Motor neuron (in vitro differentiated cells): Measurements from ENCODE around the gene RASSF5. TPM values are rescaled to one million over a fixed set of nuclear protein-coding genes. Genes with fewer than 3 reads are reported as not detected.

ENCODE experiments used
- ATAC-seq, 8 experiments: fragments of 200-7000 bp; cut with Tn5 transposase; replicated peaks in 6 of 8; 2 replicates each; pipeline ENCODE4 v1.8.0; 2021; ENCODE audit warnings: mild to moderate bottlenecking in 8 of 8, moderate library complexity in 8 of 8
- H3K27ac ChIP-seq, 2 donors: fragments of 250-450 bp; sonication (Bioruptor Pico); 2 replicates each; pipeline ENCODE4 v1.9.0; 2021; ENCODE audit warnings: antibody characterized with exemption in 2 of 2, mild to moderate bottlenecking in 2 of 2, moderate library complexity in 1 of 2
- H3K4me1 ChIP-seq, 2 donors: fragments of 250-450 bp; sonication (Bioruptor Pico); replicated peaks in 1 of 2; 2 replicates each; pipeline ENCODE4 v1.6.1; 2021; ENCODE audit warnings: antibody characterized with exemption in 2 of 2, mild to moderate bottlenecking in 2 of 2, moderate library complexity in 1 of 2
- H3K4me3 ChIP-seq, 5 donors: fragments of 250-450 bp; sonication (Bioruptor Pico); 2 replicates each; pipeline ENCODE4 v1.9.0; 2021; ENCODE audit warnings: antibody characterized with exemption in 5 of 5, mild to moderate bottlenecking in 5 of 5, moderate library complexity in 4 of 5
- WGBS, 10 experiments: fragments of 450-650 bp; shearing (Covaris generic); methylation state at CpG; one replicate each; pipeline ENCODE4 v1.0.0; 2022; 5-methylcytosine and 5-hydroxymethylcytosine counted together
- in situ Hi-C, 9 experiments: fragments of 400-800 bp; cut with MboI; loops; one replicate each; pipeline ENCODE4 v1.15.0; 2021; ENCODE audit warnings: low sequenced_read_pairs in 9 of 9, low pct_unique_long_range_greater_than_20kb in 2 of 9; ENCODE audit not compliant: unreplicated experiment in 9 of 9
- total RNA-seq, 8 experiments: library from RNA; unstranded; fragments of 300-600 nt; gene quantifications; 2 replicates each; pipeline versions ENCODE4 v1.2.3 to v1.2.4, GENCODE V29; 2022

RASSF5 gene
- total RNA-seq, 8 experiments from 2014 or later, result 0.81 to 7.6 (median 5.5) TPM

DNA sequence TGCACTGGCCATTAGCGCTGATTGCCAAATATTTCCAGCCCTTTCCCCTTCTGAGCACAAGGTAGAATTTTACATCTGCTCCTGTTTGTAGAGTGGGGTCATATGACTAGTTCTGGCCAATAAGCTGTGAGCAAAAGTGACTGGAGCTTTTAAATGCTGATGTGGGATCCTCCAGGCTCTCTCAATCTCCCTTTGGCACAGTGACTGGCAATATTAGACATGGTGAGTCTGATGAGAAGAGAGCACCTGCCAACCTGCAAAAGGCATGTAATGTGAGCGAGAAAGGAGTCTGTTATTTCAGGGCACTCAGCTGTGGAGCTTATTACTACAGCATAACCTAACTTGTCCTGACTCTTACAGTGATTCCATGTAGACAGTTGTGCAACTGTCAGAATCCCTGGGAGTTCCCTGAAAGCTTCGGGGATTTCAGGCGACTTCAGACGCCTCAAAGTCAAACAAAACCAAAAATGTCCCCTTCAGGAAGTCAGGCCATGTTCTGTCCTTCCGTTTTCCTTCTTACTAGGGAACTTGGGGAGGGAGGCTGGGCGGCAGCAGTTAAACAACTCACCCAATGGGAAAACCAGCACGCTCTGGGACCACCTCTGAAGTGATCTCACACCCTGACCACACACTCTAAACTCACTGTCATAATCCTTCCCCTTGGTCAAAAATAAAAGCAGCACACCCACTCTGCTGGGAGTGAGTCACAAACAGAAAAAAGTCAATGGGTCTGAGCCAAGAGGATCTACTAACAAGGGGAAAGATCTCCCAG is 3.6 kb upstream of the RASSF5 start:
- peak in 4 of 8 experiments; percentile 17 to 76 (median 51) for ATAC-seq
- no peak overlapping the region for H3K27ac ChIP-seq
- in situ Hi-C loops, result no loop called here
- no peak overlapping the region for H3K4me3 ChIP-seq
- peaks cover 3 to 6% of the 10 kb centered on the region in 2 donors for H3K4me1 ChIP-seq
- 0 to 100% (median 71%) methylated on average over 1 to 8 of the region's 8 CpGs for WGBS, 10 experiments

DNA sequence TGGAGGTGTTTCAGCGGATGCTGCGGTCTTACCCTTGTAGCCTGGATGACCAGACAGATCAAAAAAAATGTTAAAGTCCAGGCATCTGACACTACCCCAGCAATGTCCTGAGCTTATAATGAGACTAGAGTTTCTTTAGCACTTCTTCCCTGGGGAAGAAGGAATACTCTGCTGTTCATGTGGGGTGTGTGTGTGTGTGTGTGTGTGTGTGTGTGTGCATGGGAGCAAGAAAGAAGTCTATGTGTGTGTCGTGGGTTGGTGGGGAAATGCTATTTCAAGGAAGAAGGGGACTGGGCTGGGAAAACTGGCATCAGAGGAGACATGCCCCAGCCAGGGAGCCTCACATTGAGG is 3.0 kb upstream of the RASSF5 start:
- Histone ChIP-seq H3K4me1 (peaks cover 7 to 10% of the 10 kb centered on the region in 2 donors), H3K4me3 (no peak overlapping the region), H3K27ac (no peak overlapping the region)
- in situ Hi-C loops, result no loop called here
- WGBS, 10 experiments, result 0 to 100% (median 72%) methylated on average over 1 to 3 of the region's 3 CpGs; no CpG with 5 or more reads in 3 of the 10 experiments
- ATAC-seq, result no peak

DNA sequence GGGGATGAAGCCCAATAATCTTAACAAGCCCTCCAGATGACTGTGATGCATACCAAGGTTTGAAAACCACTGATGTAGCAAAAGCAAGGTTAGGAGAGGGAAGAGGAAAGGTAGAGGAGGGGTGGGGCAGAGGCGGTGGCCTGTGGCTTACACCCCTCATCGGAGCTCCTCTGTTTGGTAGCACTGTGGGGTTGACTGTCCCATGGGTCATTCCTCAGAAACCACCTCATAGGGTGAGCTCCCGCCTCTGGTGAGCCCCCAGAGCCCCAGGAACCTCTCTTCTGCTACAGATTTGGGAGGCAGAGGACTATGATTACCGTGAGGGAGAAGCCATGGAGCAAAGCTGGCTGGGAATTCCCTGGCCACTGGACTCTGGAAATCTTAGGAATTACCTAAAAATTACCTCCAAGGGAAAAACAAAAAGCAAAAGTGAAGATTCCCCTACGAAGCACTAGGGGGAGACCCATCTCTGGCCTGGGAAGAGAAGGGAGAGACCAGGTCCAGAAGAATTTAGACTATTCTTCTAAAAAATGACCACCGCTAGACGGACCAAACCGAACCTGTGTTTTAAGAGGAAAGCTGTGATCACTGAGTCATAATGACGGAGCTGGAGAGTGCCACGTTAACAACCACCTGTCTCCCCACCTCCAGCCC is 1.5 kb upstream of the RASSF5 start:
- Histone ChIP-seq H3K4me3 (no peak overlapping the region), H3K4me1 (peaks cover 7 to 11% of the 10 kb centered on the region in 2 donors), H3K27ac (no peak overlapping the region)
- in situ Hi-C loops, result no loop called here
- no peak for ATAC-seq
- WGBS, 10 experiments, result 32 to 100% (median 43%) methylated on average over 1 to 10 of the region's 10 CpGs

DNA sequence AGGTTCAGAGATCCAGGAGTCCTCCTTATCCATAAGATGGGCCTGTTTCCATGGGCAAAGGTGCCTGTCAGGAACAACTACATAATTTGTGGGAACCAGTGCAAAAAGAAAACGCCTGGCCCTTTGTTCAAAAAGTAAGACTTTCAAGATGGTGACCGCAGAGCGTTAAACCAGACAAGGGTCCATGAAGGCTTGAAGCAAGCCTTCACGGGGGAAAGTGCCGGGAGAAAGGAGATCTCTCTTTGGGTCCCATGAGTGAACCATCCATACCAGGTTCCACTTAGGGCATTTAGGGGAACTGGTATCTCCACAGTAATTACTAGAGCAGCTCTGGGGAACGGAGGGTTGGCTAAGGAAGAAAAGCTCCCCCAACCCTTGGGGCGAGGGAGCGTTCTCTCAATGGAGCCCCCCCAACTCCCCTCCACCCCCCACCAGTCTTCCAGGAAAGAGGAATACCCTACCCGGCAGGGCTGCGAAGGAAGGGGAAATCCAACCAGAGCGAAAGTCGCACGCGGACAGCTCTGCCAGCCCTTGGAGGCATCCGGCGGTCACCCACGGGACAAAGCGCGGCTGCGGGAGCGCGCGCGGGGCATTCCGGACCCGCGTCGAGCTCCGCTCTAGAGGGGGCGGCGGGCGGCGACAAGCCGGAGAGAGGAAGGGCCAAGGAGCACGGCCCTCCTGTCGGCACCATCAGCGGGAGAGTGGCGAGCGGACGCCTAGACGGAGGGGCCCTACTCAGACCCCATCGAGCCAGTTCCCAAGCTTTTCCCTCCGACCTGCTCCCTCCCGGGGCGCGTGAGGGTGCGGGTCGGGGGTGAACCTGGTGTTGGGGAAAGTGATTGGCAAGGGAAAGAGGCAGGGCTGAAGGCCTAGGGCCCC is 687 bp upstream of the RASSF5 start:
- peak in 4 of 8 experiments; percentile 3 to 28 (median 6) for ATAC-seq
- Histone ChIP-seq H3K4me3 (peak overlapping the region; percentile 29 to 39 (median 35)), H3K27ac (no peak overlapping the region), H3K4me1 (peaks cover 11 to 14% of the 10 kb centered on the region in 2 donors)
- in situ Hi-C loops, result no loop called here
- 13 to 100% (median 82%) methylated on average over 1 to 25 of the region's 48 CpGs; no CpG with 5 or more reads in 4 of the 10 experiments for WGBS, 10 experiments

DNA sequence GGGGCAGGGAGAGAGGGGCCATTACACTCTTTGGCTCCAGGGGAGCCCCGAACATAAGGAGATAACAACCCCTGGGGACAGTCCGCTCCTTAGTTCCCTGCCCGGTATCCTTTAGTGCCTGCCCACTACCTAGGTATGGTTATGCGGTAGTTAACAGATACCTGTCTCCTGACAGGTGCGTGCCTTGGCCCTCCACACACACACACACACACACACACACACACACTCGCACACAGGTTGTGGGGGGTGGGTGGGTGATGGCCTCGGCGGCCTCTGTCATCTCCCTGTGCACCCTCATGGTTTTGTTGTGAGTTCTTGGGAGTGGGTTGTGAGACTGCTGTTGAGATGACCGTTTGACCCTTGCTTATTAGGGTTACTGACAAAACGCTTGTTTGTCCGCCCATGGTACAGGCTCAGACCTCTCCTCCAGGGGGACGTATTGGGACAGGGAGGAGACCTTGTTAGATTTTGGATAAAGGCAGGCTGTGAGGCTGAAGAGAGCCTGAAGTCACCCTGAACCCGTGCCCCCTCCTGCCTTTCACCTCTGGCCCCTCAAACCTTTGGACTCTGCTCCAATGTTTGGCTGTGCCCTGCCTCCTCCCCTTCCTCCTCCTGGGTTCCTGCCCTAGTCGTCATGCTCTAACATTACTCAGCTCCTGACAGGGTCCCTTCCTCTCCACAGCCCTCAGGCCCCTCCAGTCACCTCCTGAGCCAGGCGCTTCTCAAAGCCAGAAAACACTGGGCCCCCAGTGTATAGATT is 979 bp downstream of the RASSF5 start:
- Histone ChIP-seq H3K4me3 (peak overlapping the region; percentile 29 to 39 (median 35)), H3K4me1 (peaks cover 24 to 30% of the 10 kb centered on the region in 2 donors), H3K27ac (no peak overlapping the region)
- in situ Hi-C loops, result no loop called here
- WGBS, 10 experiments, result 10 to 63% (median 38%) methylated on average over 1 to 7 of the region's 15 CpGs; no CpG with 5 or more reads in 4 of the 10 experiments
- ATAC-seq, result peak in 4 of 8 experiments; percentile 6 to 32 (median 19)

DNA sequence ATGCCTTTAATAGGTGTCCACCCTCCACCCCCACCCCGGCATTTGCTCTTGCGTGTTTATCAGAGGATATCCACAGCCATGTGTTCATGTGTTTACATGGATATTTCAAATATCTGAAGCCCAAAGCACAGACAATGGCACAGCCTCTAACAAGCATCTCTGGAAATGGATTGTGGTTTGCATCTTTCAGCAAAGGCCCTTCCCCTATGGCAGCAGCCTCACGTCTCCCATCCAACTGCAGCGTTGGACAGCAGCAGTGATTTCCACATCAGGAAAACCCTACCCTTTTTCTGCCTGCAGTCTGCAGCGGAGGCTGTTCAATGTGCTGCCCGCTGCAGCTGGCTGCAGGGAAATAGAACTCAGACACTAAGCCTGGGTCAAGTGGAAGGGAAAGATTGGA is 1.6 kb downstream of the RASSF5 start:
- WGBS, 10 experiments, result 4 to 67% (median 31%) methylated on average over 2 to 5 of the region's 6 CpGs; no CpG with 5 or more reads in 3 of the 10 experiments
- peak in 7 of 8 experiments; percentile 3 to 39 (median 31) for ATAC-seq
- Histone ChIP-seq H3K4me3 (no peak overlapping the region), H3K27ac (no peak overlapping the region), H3K4me1 (peaks cover 24 to 37% of the 10 kb centered on the region in 2 donors)
- in situ Hi-C loops, result no loop called here

DNA sequence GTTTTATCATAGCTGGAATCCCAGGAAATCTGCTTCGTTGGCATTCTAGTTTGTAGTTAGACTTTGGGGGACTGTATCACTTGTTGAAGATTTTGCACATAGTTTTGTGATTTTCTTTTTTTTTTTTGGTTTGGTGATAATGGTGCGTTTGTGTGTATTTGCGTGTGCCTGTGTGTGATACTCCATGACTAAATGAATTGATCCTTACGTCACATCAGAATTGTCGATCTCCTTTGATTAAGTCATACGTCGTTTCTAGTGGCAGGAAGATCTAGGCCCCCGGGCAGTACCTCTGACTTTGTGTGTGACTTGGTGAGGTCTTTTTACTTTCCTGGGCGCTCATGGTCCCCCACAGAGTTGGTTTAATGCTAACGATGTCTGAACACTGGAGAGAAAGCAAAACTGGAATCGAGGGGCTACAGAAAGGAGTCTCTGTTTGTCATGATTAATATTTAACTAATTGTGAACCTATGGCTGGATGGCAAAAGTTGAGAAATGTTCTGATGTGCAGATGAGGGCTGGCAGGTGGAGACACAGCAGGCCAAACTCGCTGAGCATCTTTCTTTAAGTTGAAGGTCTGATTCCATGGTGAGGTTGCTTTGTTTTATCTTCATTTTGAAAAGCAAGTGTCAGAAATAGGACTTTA is 2.4 kb downstream of the RASSF5 start:
- in situ Hi-C loops, result no loop called here
- 36 to 100% (median 73%) methylated on average over 2 to 12 of the region's 12 CpGs for WGBS, 10 experiments

DNA sequence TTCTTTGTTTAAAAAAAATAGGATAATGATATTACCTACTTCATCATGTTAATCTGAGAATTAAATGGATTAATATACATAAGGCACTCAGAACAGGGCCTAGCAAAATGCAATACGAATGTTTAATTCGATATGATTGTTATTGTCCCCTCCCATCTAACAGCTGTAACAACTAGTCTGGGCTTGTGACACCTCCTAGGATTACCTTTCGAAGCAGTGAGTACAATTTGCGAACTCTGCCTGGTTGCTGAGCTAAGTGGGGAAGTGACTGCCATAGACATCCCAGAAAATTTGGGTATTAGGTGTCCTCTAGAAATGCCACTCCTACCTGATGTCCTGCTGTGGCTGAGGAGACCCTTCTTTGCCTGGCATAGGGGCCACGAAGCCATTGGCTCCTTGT is 3.0 kb downstream of the RASSF5 start:
- in situ Hi-C loops, result no loop called here
- H3K4me3 ChIP-seq, result no peak overlapping the region
- no peak overlapping the region for H3K27ac ChIP-seq
- peaks cover 24 to 38% of the 10 kb centered on the region in 2 donors for H3K4me1 ChIP-seq
- 68 to 100% (median 83%) methylated on average over 1 to 5 of the region's 5 CpGs; no CpG with 5 or more reads in 1 of the 10 experiments for WGBS, 10 experiments
- ATAC-seq, result no peak

More for the DNA sequence above, 2.4 kb downstream of the RASSF5 start:
- Histone ChIP-seq H3K27ac (no peak overlapping the region), H3K4me1 (peaks cover 24 to 38% of the 10 kb centered on the region in 2 donors), H3K4me3 (no peak overlapping the region)
- ATAC-seq, result no peak

DNA sequence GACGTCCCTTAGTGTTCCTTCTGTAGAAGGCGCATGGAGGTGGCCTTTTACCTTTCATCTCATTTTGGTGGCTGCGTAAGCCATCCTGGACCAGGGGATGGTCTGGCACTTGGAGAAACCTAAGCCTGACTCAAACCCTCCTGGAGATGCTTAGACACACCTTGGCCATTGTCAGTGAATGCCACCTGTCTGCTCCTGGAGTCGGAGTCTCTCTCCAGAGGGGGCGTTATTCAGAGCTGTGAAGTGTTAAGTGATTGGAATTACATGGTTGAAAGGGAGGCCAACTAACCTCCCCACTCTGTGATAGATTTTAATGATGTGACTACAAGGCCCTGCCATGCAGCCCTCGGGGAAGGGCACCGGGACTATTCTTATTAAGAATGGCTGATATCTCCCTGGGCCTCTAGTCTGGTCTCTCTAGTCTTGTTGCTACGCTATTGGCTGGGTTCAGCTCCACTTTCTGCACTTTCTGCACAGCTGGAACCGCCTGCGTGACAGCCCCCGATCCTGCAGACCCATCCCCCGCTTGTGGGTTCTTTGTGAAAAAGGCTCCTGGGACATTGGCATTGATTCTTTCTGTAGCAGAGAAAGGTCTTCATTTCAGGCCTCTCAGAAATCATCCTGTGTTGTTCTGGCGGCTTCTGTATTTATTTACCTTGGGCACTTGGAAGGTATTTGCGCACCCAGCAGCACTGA is 4.2 kb downstream of the RASSF5 start:
- peak in 5 of 8 experiments; percentile 13 to 38 (median 31) for ATAC-seq
- Histone ChIP-seq H3K4me3 (no peak overlapping the region), H3K4me1 (peaks cover 24 to 38% of the 10 kb centered on the region in 2 donors), H3K27ac (peak overlapping the region; percentile 17 to 35)
- WGBS, 10 experiments, result 29 to 81% (median 67%) methylated on average over 3 to 12 of the region's 14 CpGs; no CpG with 5 or more reads in 2 of the 10 experiments
- in situ Hi-C loops, result no loop called here

DNA sequence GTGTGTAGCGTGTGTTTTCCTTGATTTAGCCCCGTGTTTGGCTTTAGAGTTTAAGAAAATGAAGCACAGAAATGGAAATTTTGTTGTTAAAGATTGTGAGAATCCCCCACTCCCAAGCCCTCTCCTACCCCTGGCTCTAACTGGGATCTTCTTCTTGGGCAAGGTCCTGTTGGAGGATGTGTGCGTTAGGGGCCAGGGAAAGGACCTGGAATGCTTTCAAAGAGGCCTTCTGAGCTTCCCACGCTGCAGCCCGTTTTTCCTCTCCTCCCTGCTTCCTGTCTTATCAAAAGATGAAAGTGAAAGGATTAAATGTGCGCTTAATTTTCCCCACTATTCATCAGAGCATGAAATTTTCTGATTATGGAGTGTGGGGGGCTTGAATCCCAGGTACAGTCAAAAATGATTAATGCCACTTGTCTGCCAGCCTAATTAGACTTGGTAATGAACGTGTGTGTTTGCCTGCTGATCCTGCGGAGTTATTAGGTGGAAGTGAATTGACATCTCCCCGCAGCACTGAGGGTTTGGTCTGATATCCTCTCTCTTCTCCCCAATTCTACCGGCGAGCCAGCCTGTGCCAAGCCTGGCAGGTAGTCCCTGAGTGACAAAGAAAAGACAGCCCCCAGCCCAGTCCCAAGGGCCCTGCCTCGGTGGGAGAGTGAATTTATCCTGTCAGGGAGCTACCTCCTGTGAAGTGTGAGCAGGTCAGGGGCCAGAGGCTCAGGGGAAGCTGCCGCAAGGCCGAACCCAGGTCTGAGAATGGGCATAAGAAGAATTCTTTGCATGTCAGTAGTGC is 4.9 kb downstream of the RASSF5 start:
- peak in 5 of 8 experiments; percentile 5 to 31 (median 23) for ATAC-seq
- H3K27ac ChIP-seq, result peak overlapping the region; percentile 17 to 35
- 0 to 80% (median 54%) methylated on average over 1 to 13 of the region's 14 CpGs; no CpG with 5 or more reads in 2 of the 10 experiments for WGBS, 10 experiments
- peaks cover 24 to 38% of the 10 kb centered on the region in 2 donors for H3K4me1 ChIP-seq
- no peak overlapping the region for H3K4me3 ChIP-seq
- in situ Hi-C loops, result no loop called here

DNA sequence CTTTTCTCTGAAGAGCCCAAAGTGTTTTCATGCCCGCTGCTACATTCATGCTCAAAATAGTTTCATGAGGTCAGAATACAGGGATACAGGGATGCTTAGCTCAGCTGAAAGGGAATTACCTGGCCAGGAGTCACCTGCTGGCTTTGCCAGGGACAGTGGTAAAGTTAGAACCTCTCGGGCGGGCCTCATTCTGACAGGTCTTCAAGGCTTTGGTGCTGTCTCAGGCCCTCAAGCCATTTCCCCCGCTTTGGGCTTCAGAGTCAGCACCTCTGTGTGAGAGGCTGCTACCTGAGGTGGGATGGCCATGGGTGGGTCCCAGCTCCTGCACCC is 5.5 kb downstream of the RASSF5 start:
- no peak for ATAC-seq
- H3K27ac ChIP-seq, result no peak overlapping the region
- in situ Hi-C loops, result no loop called here
- no peak overlapping the region for H3K4me3 ChIP-seq
- H3K4me1 ChIP-seq, result peaks cover 29 to 42% of the 10 kb centered on the region in 2 donors
- WGBS, 10 experiments, result 83 to 100% (median 100%) methylated on average over 1 to 4 of the region's 4 CpGs; no CpG with 5 or more reads in 6 of the 10 experiments
